H1 (cell line): Measurements from ENCODE around the gene RSRC2. TPM values are rescaled to one million over a fixed set of nuclear protein-coding genes. Genes with fewer than 3 reads are reported as not detected.

Experiments used
- CTCF ChIA-PET: fragments of 300-600 bp; sonication (Branson Sonifier 250); formaldehyde crosslinking; loops from one replicate; lab custom pipeline; 2021; ENCODE audit not compliant: partially characterized antibody; lab: Charles Lee
- POLR2A ChIA-PET: fragments of 300-600 bp; sonication (Branson Sonifier 250); formaldehyde crosslinking; loops from one replicate; lab custom pipeline; 2021; ENCODE audit warnings: inconsistent platforms; ENCODE audit not compliant: partially characterized antibody; lab: Charles Lee
- DNase-seq, 2 experiments: peaks; one replicate each; pipeline versions ENCODE4 v3.0.0 to v3.0.0-alpha.2; 2010 to 2022; ENCODE audit warnings: low spot score in 2 of 2, low read depth in 1 of 2, mixed read lengths in 1 of 2
- FAIRE-seq: peaks from 2 replicates; lab custom pipeline; 2011; peaks lifted over from hg19 to GRCh38; lab: Jason Lieb, UNC
- H2AFZ ChIP-seq: 2 replicates; pipeline ENCODE4 v1.8.1; 2012; ENCODE audit warnings: low read length, inconsistent platforms
- H2AK5ac ChIP-seq: 2 replicates; pipeline ENCODE4 v1.6.1; 2013; ENCODE audit warnings: low read depth, low read length
- H2BK120ac ChIP-seq: replicated peaks from 2 replicates; pipeline ENCODE3; 2013; ENCODE audit warnings: low read depth, low read length, inconsistent platforms
- H2BK12ac ChIP-seq: 2 replicates; pipeline ENCODE4 v1.6.1; 2013; ENCODE audit warnings: low read depth, low read length
- H2BK15ac ChIP-seq: 2 replicates; pipeline ENCODE4 v1.6.1; 2013; ENCODE audit warnings: low read length
- H2BK20ac ChIP-seq: 2 replicates; pipeline ENCODE4 v1.6.1; 2013; ENCODE audit warnings: low read length
- H2BK5ac ChIP-seq: 2 replicates; pipeline ENCODE4 v1.6.1; 2013; ENCODE audit warnings: low read depth, low read length
- H3K14ac ChIP-seq: 2 replicates; pipeline ENCODE4 v1.6.1; 2013; ENCODE audit warnings: inconsistent platforms; ENCODE audit not compliant: insufficient read length
- H3K18ac ChIP-seq: 2 replicates; pipeline ENCODE4 v1.6.1; 2013; ENCODE audit warnings: low read length; ENCODE audit errors: extremely low read depth
- H3K23ac ChIP-seq: 2 replicates; pipeline ENCODE4 v1.6.1; 2013; ENCODE audit warnings: inconsistent platforms; ENCODE audit not compliant: insufficient read length
- H3K23me2 ChIP-seq: 2 replicates; pipeline ENCODE4 v1.6.1; 2013; ENCODE audit warnings: low read depth, low read length
- H3K27ac ChIP-seq: 2 replicates; pipeline ENCODE4 v1.6.1; 2011; ENCODE audit warnings: low read depth, low read length, inconsistent platforms
- H3K27me3 ChIP-seq, 4 experiments: replicated peaks in 1 of 4; 1 replicate in 1 of 4; 2 replicates in 3 of 4; pipeline versions ENCODE4 v1.6.1 to v1.8.1; 2011 to 2013; ENCODE audit warnings: low read length in 3 of 4, mild to moderate bottlenecking in 3 of 4, inconsistent platforms in 2 of 4, mixed read lengths in 2 of 4, moderate library complexity in 1 of 4; ENCODE audit not compliant: control insufficient read depth in 3 of 4, insufficient read depth in 3 of 4; ENCODE audit errors: extremely low read depth in 1 of 4
- H3K36me3 ChIP-seq, 4 experiments: 2 replicates each; pipeline versions ENCODE4 v1.6.1 to v1.8.1; 2011 to 2013; ENCODE audit warnings: mild to moderate bottlenecking in 4 of 4, low read length in 3 of 4, moderate library complexity in 2 of 4, control low read depth in 1 of 4, inconsistent platforms in 1 of 4; ENCODE audit not compliant: insufficient read depth in 4 of 4, control insufficient read depth in 2 of 4
- H3K4ac ChIP-seq: replicated peaks from 2 replicates; pipeline ENCODE3; 2013; ENCODE audit warnings: low read length, low read depth, mixed read lengths, inconsistent platforms; ENCODE audit not compliant: insufficient read length
- H3K4me1 ChIP-seq, 4 experiments: replicated peaks in 1 of 4; 1 replicate in 1 of 4; 2 replicates in 3 of 4; pipeline versions ENCODE4 v1.6.1 to v1.8.1; 2011 to 2013; ENCODE audit warnings: low read length in 3 of 4, inconsistent platforms in 2 of 4, mixed read lengths in 1 of 4; ENCODE audit not compliant: insufficient read depth in 4 of 4, control insufficient read depth in 3 of 4
- H3K4me2 ChIP-seq, 2 experiments: 2 replicates each; pipeline versions ENCODE4 v1.6.1 to v1.8.1; 2011 to 2013; ENCODE audit warnings: low read depth in 2 of 2, low read length in 2 of 2, control low read depth in 1 of 2, inconsistent platforms in 1 of 2, mild to moderate bottlenecking in 1 of 2; ENCODE audit not compliant: insufficient read depth in 1 of 2
- H3K4me3 ChIP-seq, 4 experiments: fragments of 200-600, 300-600 bp in 1 of 4; sonication (generic), shearing (Covaris generic), sonication (Bioruptor Twin) in 1 of 4; 2 replicates each; pipeline versions ENCODE4 v1.5.1 to v1.8.1; 2011 to 2016; ENCODE audit warnings: low read length in 4 of 4, low read depth in 3 of 4, control low read depth in 2 of 4, inconsistent platforms in 2 of 4, mild to moderate bottlenecking in 2 of 4, mixed read lengths in 1 of 4, moderate library complexity in 1 of 4; ENCODE audit not compliant: insufficient read depth in 2 of 4; ENCODE audit errors: extremely low read depth in 1 of 4
- H3K56ac ChIP-seq: replicated peaks from 2 replicates; pipeline ENCODE3; 2013; ENCODE audit warnings: low read depth, mild to moderate bottlenecking, mixed read lengths, low read length, inconsistent platforms; ENCODE audit not compliant: insufficient read length
- H3K79me1 ChIP-seq: 2 replicates; pipeline ENCODE4 v1.6.1; 2013; ENCODE audit warnings: low read depth, low read length, control low read depth
- H3K79me2 ChIP-seq, 2 experiments: 2 replicates each; pipeline versions ENCODE4 v1.6.1 to v1.8.1; 2012 to 2013; ENCODE audit warnings: low read length in 2 of 2, mild to moderate bottlenecking in 2 of 2, inconsistent platforms in 1 of 2; ENCODE audit not compliant: insufficient read depth in 2 of 2, control insufficient read depth in 1 of 2
- H3K9ac ChIP-seq, 4 experiments: replicated peaks in 1 of 4; 1 replicate in 1 of 4; 2 replicates in 3 of 4; pipeline versions ENCODE4 v1.6.1 to v1.8.1; 2011 to 2013; ENCODE audit warnings: low read depth in 3 of 4, low read length in 3 of 4, control low read depth in 2 of 4, mild to moderate bottlenecking in 2 of 4, moderate library complexity in 2 of 4, inconsistent platforms in 1 of 4; ENCODE audit errors: extremely low read depth in 1 of 4
- H3K9me3 ChIP-seq, 2 experiments: 2 replicates each; pipeline versions ENCODE4 v1.6.1 to v1.8.1; 2012 to 2013; ENCODE audit warnings: mild to moderate bottlenecking in 2 of 2, moderate library complexity in 2 of 2, control low read depth in 1 of 2, inconsistent platforms in 1 of 2, low read depth in 1 of 2, low read length in 1 of 2, mixed read lengths in 1 of 2; ENCODE audit not compliant: insufficient read depth in 2 of 2
- H4K20me1 ChIP-seq, 2 experiments: replicated peaks in 1 of 2; 2 replicates each; pipeline versions ENCODE3 to v1.8.1; 2011 to 2013; ENCODE audit warnings: inconsistent platforms in 2 of 2, low read length in 2 of 2, mild to moderate bottlenecking in 1 of 2; ENCODE audit not compliant: insufficient read depth in 2 of 2, control insufficient read depth in 1 of 2
- H4K5ac ChIP-seq: 2 replicates; pipeline ENCODE4 v1.6.1; 2013; ENCODE audit warnings: low read length, low read depth, mixed read lengths, inconsistent platforms; ENCODE audit not compliant: insufficient read length
- H4K8ac ChIP-seq: 2 replicates; pipeline ENCODE4 v1.8.0; 2013; ENCODE audit warnings: mild to moderate bottlenecking, moderate library complexity, low read length, inconsistent platforms; ENCODE audit not compliant: insufficient read depth; ENCODE audit errors: extremely low read depth
- H4K91ac ChIP-seq: replicated peaks from 2 replicates; pipeline ENCODE3; 2013; ENCODE audit warnings: low read length, mixed read lengths, inconsistent platforms; ENCODE audit not compliant: insufficient read length
- CREB1 ChIP-seq: IDR thresholded peaks from 2 replicates; pipeline ENCODE4 v1.6.1; 2012; ENCODE audit warnings: inconsistent platforms
- JUND ChIP-seq: IDR thresholded peaks from 2 replicates; pipeline ENCODE4 v1.6.1; 2011; ENCODE audit warnings: mild to moderate bottlenecking, improper control_type of control experiment, low read length
- KDM5A ChIP-seq: fragments of 200-600 bp; IDR thresholded peaks from 2 replicates; pipeline ENCODE4 v1.7.1; 2012; ENCODE audit warnings: mild to moderate bottlenecking, low read length, inconsistent platforms, mixed read lengths
- POLR2AphosphoS5 ChIP-seq: IDR thresholded peaks from 2 replicates; pipeline ENCODE4 v1.6.1; 2011; ENCODE audit warnings: low read depth, low read length
- WGBS, 2 experiments: shearing (Covaris generic) in 1 of 2; methylation state at CpG; one replicate each; pipeline versions ENCODE4 v1.1.6 to v1.1.7; 2013 to 2015; ENCODE audit warnings: low lambda C conversion rate in 2 of 2, mixed read lengths in 2 of 2, inconsistent platforms in 1 of 2, low coverage in 1 of 2, missing lambda C conversion rate in 1 of 2; ENCODE audit not compliant: insufficient replicate concordance in 2 of 2, insufficient coverage in 1 of 2, insufficient read length in 1 of 2; ENCODE audit errors: extremely low coverage in 1 of 2, missing lambda C conversion rate in 1 of 2; 5-methylcytosine and 5-hydroxymethylcytosine counted together
- polyA plus RNA-seq, 7 experiments: library from polyadenylated mRNA; depleted of rRNA in 3 of 7; stranded (reverse) in 5 of 7; unstranded in 2 of 7; fragments of >200 nt in 5 of 7; fragments of 200-250 nt in 2 of 7; gene quantifications; 1 replicate in 5 of 7; 2 replicates in 1 of 7; 4 replicates in 1 of 7; pipeline versions ENCODE4 v1.2.1 to v1.2.3, GENCODE V29; 2011 to 2013; ENCODE audit warnings: missing spikeins in 2 of 7, mixed read lengths in 2 of 7
- total RNA-seq: library from RNA; stranded (reverse); fragmentation: NEBNext Ultra II Directional; extraction: Animal tissue kit (Norgen Biotek cat#: 25700); gene quantifications from 2 replicates; pipeline ENCODE4 v1.2.1, GENCODE V29; 2021

Gene RSRC2
- total and polyA plus RNA-seq, 2 of the 8 experiments (the other 6 are each of a cell fraction or from before 2014, with no cell fraction given), result 15.9 to 71.4 TPM

GRCh38 chr12:122506393-122506938 is 20.3 kb downstream of the RSRC2 start:
- Histone ChIP-seq H2BK20ac (no peak overlapping the region), H3K4me1 (0 out of 7 replicates have a peak, but pooled peaks cover 0 to 1% (median 0%) of the 10 kb centered on the region in 4 experiments), H4K20me1 (peaks cover 0 to 6% of the 10 kb centered on the region in 2 experiments), H2BK15ac (no peak overlapping the region), H3K27ac (no peak overlapping the region), H3K23me2 (no peaks in the 10 kb centered on the region), H3K14ac (no peak overlapping the region), H4K91ac (no peak overlapping the region), H4K5ac (no peak overlapping the region), H3K56ac (no peak overlapping the region), H4K8ac (no peak overlapping the region), H2AK5ac (no peak overlapping the region), H3K36me3 (peaks cover 40 to 82% (median 61%) of the 10 kb centered on the region in 4 experiments), H3K23ac (no peak overlapping the region), H3K18ac (no peak overlapping the region), H2BK5ac (no peak overlapping the region), H3K4me3 (no peak overlapping the region), H3K79me2 (0 out of 4 replicates have a peak, but pooled peaks cover 0 to 2% of the 10 kb centered on the region in 2 experiments), H3K27me3 (no peaks in the 10 kb centered on the region), H3K9me3 (no peaks in the 10 kb centered on the region), H3K9ac (no peak overlapping the region), H3K79me1 (no peaks in the 10 kb centered on the region; the same call in 1 of the 2 replicates), H2BK120ac (no peak overlapping the region), H2BK12ac (no peak overlapping the region), H3K4ac (no peak overlapping the region), H3K4me2 (no peak overlapping the region), H2AFZ (no peak overlapping the region)
- no peak for FAIRE-seq
- DNase-seq, result no peak
- TF ChIP-seq JUND, result no peak
- TF ChIP-seq POLR2AphosphoS5, result 0 out of 2 replicates have a peak, but pooled peaks have one; percentile 28
- no peak for TF ChIP-seq KDM5A
- no peak for TF ChIP-seq CREB1
- ChIA-PET CTCF (no interaction called here), POLR2A (interaction anchor here (47.9 to 49.0 kb wide), 2 partner anchors 0 to 20 kb away, joined by 1221 read pairs; partner anchors contain the start of genes KNTC1, RSRC2 and ZCCHC8)
- 74% methylated on average over 5 of the region's 5 CpGs; no CpG with 5 or more reads in 1 of the 2 experiments for WGBS, 2 experiments
